ENCODE results near the gene BOD1. TPM values are rescaled to one million over a fixed set of nuclear protein-coding genes. Genes with fewer than 3 reads are reported as not detected.

Gene BOD1
- total and polyA plus RNA-seq, 9 of the 15 experiments (the other 6 are each of a cell fraction or from before 2014, with no cell fraction given), result 10.1 to 31.6 (median 22.6) TPM

DNA sequence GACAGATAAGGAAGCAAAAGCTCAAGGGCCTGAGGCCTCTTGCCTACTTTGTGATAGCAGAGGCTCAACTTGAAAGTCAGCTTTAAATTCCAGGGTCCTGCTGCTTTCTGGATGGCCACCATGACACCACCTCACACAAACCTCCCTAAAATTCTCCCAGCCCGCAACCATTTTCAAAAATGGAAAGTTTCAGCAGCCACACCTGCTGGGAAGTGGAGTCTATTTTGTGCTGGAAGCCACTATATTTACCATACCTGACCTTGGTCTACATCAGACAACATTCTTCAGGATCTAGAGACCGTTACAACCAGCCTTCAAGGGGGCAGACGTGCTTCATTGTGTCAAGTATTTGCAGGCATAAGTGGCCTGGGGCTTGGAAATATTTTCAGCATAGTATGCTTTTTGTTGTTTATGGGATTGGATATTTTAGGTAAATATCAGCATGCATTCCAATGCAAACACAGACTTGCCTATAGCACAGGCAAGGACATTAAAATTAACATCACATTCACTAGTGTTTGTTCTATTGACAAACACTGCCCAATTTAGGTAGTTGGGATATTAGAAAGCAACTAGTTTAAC is 50.9 kb downstream of the BOD1 start:
- BruUV-seq (replicated peaks), result no TSS peak
- Histone ChIP-seq H3K27me3 (ENCODE audit: control insufficient read depth in 2 of 2, insufficient read depth in 2 of 2, low read length in 2 of 2) (peaks cover 14 to 44% of the 10 kb centered on the region in 2 experiments; a peak in 4 of 5 replicates), H3K79me2 (ENCODE audit: control insufficient read depth, insufficient read depth, low read length) (no peaks in the 10 kb centered on the region), H3K9me1 (ENCODE audit: control insufficient read depth, insufficient read depth, low read length) (no peaks in the 10 kb centered on the region), H3K27ac (ENCODE audit: extremely low read depth, low read depth, low read length) (no peak overlapping the region), H3K9ac (ENCODE audit: insufficient read depth in 1 of 2, low read depth in 2 of 2, low read length in 2 of 2) (no peak overlapping the region), H3K4me2 (ENCODE audit: insufficient read depth, low read length) (no peak overlapping the region), H4K20me1 (replicated peaks; ENCODE audit: control insufficient read depth, insufficient read depth, low read length) (no peaks in the 10 kb centered on the region), H2AFZ (ENCODE audit: low read depth, low read length) (no peak overlapping the region), H3K4me1 (replicated peaks in 1 of 2; ENCODE audit: control insufficient read depth in 2 of 2, insufficient read depth in 2 of 2, low read length in 2 of 2) (no peaks in the 10 kb centered on the region), H3K4me3 (no peak overlapping the region), H3K9me3 (replicated peaks; ENCODE audit: control insufficient read depth, insufficient read depth, low read depth, low read length) (no peaks in the 10 kb centered on the region), H3K36me3 (ENCODE audit: control insufficient read depth, insufficient read depth, low read length) (no peaks in the 10 kb centered on the region)
- ATAC-seq, result no peak
- in situ Hi-C loops (cut with MboI), result loop anchor here (5.0 kb wide), 1 partner anchor 273 kb away; no protein-coding TSS in a partner anchor
- TF ChIP-seq ZNF143 (CRISPR knock-in tag; IDR thresholded peaks at IDR 0.05) (no peak), POLR3G (IDR thresholded peaks at IDR 0.05; ENCODE audit: extremely low read depth, insufficient read length, insufficient replicate concordance) (no peak), LEF1 (IDR thresholded peaks at IDR 0.05) (no peak), ZBTB17 (CRISPR knock-in tag; IDR thresholded peaks at IDR 0.05) (no peak), ZNF24 (IDR thresholded peaks at IDR 0.05) (no peak), ZNF41 (CRISPR knock-in tag; conservative IDR thresholded peaks at IDR 0.05) (no peak), FOXK2 (conservative IDR thresholded peaks at IDR 0.05 in 1 of 2, IDR thresholded peaks at IDR 0.05 in 1 of 2; ENCODE audit: low read depth in 2 of 2) (no peak)
- intact Hi-C loops (cut with micrococcal nuclease), result no loop called here
- CTCF ChIA-PET (ENCODE audit: low intra/inter-chr PET ratio), result no interaction called here
- WGBS (ENCODE audit: insufficient coverage, low coverage, missing lambda C conversion rate), result 0% methylated on average over 3 of the region's 3 CpGs
- POLR2A ChIA-PET, result interaction anchor here (0.7 kb wide), 1 partner anchor 25 kb away, joined by 3 read pairs; no protein-coding TSS in a partner anchor
- no peak for DNase-seq (ENCODE audit: extremely low read depth in 1 of 4, low spot score in 3 of 4)
- no peak for FAIRE-seq

DNA sequence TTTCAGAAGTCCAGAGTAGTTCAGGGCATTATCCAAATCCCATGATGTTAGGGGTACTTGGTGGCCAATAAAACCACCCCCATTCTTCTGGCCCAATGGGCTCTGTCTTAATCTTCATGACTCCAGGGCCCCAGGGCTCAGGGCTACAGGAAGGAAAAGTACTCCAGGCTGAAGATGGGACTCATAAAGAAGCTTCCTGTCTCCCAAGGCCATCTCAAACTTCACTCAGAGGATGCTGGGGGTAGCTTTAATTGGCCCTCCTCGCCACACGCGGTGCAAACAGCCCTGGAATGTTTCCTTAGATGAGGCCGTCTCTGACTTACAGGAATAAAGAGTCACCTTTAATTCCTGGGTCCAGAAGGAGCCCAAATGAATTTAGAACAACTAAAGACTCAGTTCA is 52.3 kb downstream of the BOD1 start:
- intact Hi-C loops (cut with micrococcal nuclease), result no loop called here
- CTCF ChIA-PET (ENCODE audit: low intra/inter-chr PET ratio), result no interaction called here
- H3K4me3 ChIP-seq, result no peak overlapping the region
- no peaks in the 10 kb centered on the region for H3K4me1 ChIP-seq (replicated peaks in 1 of 2; ENCODE audit: control insufficient read depth in 2 of 2, insufficient read depth in 2 of 2, low read length in 2 of 2)
- H3K79me2 ChIP-seq (ENCODE audit: control insufficient read depth, insufficient read depth, low read length), result no peaks in the 10 kb centered on the region
- H3K27me3 ChIP-seq (ENCODE audit: control insufficient read depth in 2 of 2, insufficient read depth in 2 of 2, low read length in 2 of 2), result peaks cover 14 to 33% of the 10 kb centered on the region in 2 experiments; a peak in 4 of 5 replicates
- POLR2A ChIA-PET, result no interaction called here
- DNase-seq (ENCODE audit: extremely low read depth in 1 of 4, low spot score in 3 of 4) (no peak), ATAC-seq (no peak), FAIRE-seq (no peak)
- no peak overlapping the region for H3K4me2 ChIP-seq (ENCODE audit: insufficient read depth, low read length)
- H4K20me1 ChIP-seq (replicated peaks; ENCODE audit: control insufficient read depth, insufficient read depth, low read length), result no peaks in the 10 kb centered on the region
- H3K36me3 ChIP-seq (ENCODE audit: control insufficient read depth, insufficient read depth, low read length), result no peaks in the 10 kb centered on the region
- WGBS (ENCODE audit: insufficient coverage, low coverage, missing lambda C conversion rate), result 0% methylated on average over 4 of the region's 4 CpGs
- no peak overlapping the region for H2AFZ ChIP-seq (ENCODE audit: low read depth, low read length)
- in situ Hi-C loops (cut with MboI), result no loop called here
- no TSS peak for BruUV-seq (replicated peaks)
- H3K9me3 ChIP-seq (replicated peaks; ENCODE audit: control insufficient read depth, insufficient read depth, low read depth, low read length), result no peaks in the 10 kb centered on the region
- no peak overlapping the region for H3K27ac ChIP-seq (ENCODE audit: extremely low read depth, low read depth, low read length)
- H3K9me1 ChIP-seq (ENCODE audit: control insufficient read depth, insufficient read depth, low read length), result no peaks in the 10 kb centered on the region
- H3K9ac ChIP-seq (ENCODE audit: insufficient read depth in 1 of 2, low read depth in 2 of 2, low read length in 2 of 2), result no peak overlapping the region
- TF ChIP-seq, protein P1, sequence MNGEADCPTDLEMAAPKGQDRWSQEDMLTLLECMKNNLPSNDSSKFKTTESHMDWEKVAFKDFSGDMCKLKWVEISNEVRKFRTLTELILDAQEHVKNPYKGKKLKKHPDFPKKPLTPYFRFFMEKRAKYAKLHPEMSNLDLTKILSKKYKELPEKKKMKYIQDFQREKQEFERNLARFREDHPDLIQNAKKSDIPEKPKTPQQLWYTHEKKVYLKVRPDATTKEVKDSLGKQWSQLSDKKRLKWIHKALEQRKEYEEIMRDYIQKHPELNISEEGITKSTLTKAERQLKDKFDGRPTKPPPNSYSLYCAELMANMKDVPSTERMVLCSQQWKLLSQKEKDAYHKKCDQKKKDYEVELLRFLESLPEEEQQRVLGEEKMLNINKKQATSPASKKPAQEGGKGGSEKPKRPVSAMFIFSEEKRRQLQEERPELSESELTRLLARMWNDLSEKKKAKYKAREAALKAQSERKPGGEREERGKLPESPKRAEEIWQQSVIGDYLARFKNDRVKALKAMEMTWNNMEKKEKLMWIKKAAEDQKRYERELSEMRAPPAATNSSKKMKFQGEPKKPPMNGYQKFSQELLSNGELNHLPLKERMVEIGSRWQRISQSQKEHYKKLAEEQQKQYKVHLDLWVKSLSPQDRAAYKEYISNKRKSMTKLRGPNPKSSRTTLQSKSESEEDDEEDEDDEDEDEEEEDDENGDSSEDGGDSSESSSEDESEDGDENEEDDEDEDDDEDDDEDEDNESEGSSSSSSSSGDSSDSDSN (IDR thresholded peaks at IDR 0.05; ENCODE audit: borderline replicate concordance in 1 of 2, low read depth in 2 of 2, low read length in 2 of 2), result no peak
- TF ChIP-seq MTA3 (IDR thresholded peaks at IDR 0.05; ENCODE audit: borderline replicate concordance) (no peak), SREBF2 (CRISPR knock-in tag; IDR thresholded peaks at IDR 0.05) (no peak), MIER1 (IDR thresholded peaks at IDR 0.05; ENCODE audit: low read depth) (no peak)
- TF ChIP-seq, protein P2, sequence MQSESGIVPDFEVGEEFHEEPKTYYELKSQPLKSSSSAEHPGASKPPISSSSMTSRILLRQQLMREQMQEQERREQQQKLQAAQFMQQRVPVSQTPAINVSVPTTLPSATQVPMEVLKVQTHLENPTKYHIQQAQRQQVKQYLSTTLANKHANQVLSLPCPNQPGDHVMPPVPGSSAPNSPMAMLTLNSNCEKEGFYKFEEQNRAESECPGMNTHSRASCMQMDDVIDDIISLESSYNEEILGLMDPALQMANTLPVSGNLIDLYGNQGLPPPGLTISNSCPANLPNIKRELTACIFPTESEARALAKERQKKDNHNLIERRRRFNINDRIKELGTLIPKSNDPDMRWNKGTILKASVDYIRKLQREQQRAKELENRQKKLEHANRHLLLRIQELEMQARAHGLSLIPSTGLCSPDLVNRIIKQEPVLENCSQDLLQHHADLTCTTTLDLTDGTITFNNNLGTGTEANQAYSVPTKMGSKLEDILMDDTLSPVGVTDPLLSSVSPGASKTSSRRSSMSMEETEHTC (IDR thresholded peaks at IDR 0.05), result no peak

Measured in K562 (cell line).